RWPE1 (cell line): Measurements from ENCODE around the gene ZSWIM3.
"Not testable (repeated sequence)": the region's sequence is repeated elsewhere in the genome, so short reads cannot be mapped to it uniquely, and the experiment has no call there.

Experiments
- CTCF ChIA-PET: fragments of 350-600 bp; sonication (Branson Sonifier 250); formaldehyde crosslinking; extraction: SDS; loops from one replicate; lab custom pipeline; 2021; lab: Yijun Ruan, JAX
- POLR2A ChIA-PET: fragments of 400-600 bp; formaldehyde crosslinking; extraction: SDS; loops from one replicate; lab custom pipeline; 2020; ENCODE audit warnings: antibody characterized with exemption; ENCODE audit not compliant: low non-redundant PET; lab: Yijun Ruan, JAX
- DNase-seq: peaks from one replicate; pipeline ENCODE4 v3.0.0; 2012; ENCODE audit warnings: low spot score
- H3K27ac ChIP-seq: fragments of 450-650 bp; 2 replicates; pipeline ENCODE4 v1.5.1; 2017
- TF ChIP-seq, protein P1 (sequence below): fragments of 450-650 bp; conservative IDR thresholded peaks from 2 replicates; pipeline ENCODE4 v1.5.1; 2017; ENCODE audit warnings: low read depth, mild to moderate bottlenecking

The ZSWIM3 gene

DNA sequence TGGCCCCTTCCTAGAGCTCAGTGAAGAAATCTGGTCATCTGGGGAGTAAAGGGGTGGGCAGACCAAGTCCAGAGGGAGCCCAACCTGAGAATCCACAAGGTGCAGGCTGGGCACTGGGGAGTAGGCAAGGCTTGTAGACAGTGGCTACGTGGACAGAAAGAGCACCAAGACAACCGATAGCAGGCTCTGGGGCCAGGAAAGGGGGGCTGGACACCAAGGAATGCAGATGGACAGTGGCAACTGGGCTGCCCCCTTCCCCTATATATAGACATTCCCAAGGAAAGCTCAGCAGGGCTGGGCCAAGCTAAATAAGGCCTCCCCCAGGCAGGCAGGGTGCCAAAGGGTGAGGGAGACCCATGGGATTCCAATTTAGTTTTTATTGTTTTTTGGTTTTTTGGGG is 28.8 kb upstream of the ZSWIM3 start:
- no peak for DNase-seq
- CTCF ChIA-PET, result interaction anchor here (0.6 kb wide), 2 partner anchors 9 to 1793 kb away, joined by 3 to 5 read pairs; no protein-coding TSS in a partner anchor
- POLR2A ChIA-PET, result no interaction called here
- TF ChIP-seq, protein P1, sequence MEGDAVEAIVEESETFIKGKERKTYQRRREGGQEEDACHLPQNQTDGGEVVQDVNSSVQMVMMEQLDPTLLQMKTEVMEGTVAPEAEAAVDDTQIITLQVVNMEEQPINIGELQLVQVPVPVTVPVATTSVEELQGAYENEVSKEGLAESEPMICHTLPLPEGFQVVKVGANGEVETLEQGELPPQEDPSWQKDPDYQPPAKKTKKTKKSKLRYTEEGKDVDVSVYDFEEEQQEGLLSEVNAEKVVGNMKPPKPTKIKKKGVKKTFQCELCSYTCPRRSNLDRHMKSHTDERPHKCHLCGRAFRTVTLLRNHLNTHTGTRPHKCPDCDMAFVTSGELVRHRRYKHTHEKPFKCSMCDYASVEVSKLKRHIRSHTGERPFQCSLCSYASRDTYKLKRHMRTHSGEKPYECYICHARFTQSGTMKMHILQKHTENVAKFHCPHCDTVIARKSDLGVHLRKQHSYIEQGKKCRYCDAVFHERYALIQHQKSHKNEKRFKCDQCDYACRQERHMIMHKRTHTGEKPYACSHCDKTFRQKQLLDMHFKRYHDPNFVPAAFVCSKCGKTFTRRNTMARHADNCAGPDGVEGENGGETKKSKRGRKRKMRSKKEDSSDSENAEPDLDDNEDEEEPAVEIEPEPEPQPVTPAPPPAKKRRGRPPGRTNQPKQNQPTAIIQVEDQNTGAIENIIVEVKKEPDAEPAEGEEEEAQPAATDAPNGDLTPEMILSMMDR, result no peak
- no peak overlapping the region for H3K27ac ChIP-seq

DNA sequence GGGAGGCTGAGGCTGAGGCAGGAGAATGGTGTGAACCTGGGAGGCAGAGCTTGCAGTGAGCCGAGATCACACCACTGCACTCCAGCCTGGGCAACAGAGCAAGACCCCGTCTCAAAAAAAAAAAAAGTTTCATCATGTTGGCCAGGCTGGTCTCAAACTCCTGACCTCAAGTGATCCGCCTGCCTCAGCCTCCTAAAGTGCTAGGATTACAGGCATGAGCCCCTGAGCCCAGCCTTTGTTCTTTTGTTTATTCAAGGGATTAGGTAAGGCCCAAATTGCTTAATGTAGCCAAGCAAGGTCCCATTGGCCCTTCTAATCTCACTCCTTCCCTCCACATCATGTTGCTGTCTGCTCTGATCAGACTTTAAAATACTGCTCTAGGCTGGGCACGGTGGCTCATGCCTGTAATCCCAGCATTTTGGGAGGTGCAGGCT is 27.7 kb upstream of the ZSWIM3 start:
- DNase-seq, POLR2A ChIA-PET, H3K27ac ChIP-seq: not testable (repeated sequence)
- CTCF ChIA-PET, result interaction anchor here (0.6 kb wide), 1 partner anchor 24 kb away, joined by 3 read pairs; no protein-coding TSS in a partner anchor

DNA sequence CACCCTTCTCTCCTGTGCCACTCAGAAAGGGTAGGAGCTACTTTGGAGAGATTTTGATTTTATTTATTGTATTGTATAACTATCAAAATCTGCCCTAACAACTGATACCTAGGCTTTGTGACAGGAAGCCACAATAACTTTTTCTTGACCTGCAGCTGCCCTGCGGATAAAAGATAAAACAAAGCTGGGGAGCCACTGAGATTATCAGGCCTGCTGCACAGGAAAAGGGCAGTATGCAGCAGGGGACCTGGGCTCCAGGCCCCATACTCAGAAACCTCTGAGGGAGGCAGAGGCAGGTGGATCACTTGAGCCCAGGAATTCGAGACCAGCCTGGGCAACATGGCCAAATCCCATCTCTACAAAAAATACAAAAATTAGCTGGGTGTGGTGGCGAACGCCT is 24.8 kb upstream of the ZSWIM3 start:
- ChIA-PET CTCF (interaction anchor here (0.8 kb wide), 1 partner anchor 10 kb away, joined by 4 read pairs; no protein-coding TSS in a partner anchor), POLR2A (no interaction called here)
- TF ChIP-seq, protein P1, result no peak
- no peak for DNase-seq
- peak overlapping the region; percentile 92 for H3K27ac ChIP-seq

DNA sequence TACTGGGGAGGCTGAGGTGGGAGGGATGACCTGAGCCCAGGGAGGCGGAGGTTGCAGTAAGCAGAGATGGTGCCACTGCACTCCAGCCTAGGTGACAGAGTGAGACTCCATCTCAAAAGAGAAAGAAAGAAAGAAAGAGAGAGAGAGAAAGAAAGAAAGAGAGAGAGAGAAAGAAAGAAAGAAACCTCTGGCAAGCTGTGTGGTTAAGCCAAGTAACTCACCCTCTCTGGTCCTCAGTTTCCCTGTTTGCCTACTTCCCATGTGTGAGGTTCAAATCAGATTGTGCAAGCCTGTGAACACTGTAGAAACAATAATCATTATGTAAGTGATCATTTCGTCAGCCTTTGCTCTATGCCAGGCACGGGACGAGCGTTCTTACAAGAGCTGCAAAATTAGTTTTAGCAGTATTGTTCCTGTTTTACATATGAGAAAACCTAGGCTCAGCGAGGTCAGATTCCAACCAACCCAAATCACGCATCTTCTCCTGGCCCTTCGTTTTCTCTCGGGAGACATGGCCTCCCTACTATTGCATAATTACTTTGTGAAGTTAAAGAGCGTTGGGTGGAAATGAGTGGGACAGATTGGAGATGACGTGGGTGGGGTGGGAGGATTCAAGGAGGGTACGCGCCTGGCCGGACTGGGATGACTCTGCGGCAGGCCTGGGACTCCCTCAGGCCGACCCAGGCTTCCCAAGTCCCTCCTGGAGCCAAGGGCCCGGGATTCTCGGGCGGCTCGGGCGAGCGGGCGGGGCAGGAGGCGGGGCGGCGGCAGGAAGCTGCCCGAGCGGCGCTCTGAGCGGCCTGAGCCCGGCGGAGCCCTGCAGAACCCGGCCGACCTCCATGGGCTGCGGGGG is 24.2 kb upstream of the ZSWIM3 start, which contains the start of gene SNX21:
TSS of gene SNX21 (plus strand) at position 770 of the 853 bp plus-strand sequence. CDS start 121 bp downstream, outside the sequence.
- TF ChIP-seq, protein P1, result no peak
- CTCF ChIA-PET, result interaction anchor here (0.8 kb wide), 1 partner anchor 9 kb away, joined by 4 read pairs; no protein-coding TSS in a partner anchor
- peak; percentile 88 for DNase-seq
- peak within 1 kb of the TSS; percentile 92 for H3K27ac ChIP-seq
- POLR2A ChIA-PET, result interaction anchor here (0.6 to 1.3 kb wide), 5 partner anchors 8 to 137 kb away, joined by 3 to 6 read pairs (median 4); no protein-coding TSS in a partner anchor

DNA sequence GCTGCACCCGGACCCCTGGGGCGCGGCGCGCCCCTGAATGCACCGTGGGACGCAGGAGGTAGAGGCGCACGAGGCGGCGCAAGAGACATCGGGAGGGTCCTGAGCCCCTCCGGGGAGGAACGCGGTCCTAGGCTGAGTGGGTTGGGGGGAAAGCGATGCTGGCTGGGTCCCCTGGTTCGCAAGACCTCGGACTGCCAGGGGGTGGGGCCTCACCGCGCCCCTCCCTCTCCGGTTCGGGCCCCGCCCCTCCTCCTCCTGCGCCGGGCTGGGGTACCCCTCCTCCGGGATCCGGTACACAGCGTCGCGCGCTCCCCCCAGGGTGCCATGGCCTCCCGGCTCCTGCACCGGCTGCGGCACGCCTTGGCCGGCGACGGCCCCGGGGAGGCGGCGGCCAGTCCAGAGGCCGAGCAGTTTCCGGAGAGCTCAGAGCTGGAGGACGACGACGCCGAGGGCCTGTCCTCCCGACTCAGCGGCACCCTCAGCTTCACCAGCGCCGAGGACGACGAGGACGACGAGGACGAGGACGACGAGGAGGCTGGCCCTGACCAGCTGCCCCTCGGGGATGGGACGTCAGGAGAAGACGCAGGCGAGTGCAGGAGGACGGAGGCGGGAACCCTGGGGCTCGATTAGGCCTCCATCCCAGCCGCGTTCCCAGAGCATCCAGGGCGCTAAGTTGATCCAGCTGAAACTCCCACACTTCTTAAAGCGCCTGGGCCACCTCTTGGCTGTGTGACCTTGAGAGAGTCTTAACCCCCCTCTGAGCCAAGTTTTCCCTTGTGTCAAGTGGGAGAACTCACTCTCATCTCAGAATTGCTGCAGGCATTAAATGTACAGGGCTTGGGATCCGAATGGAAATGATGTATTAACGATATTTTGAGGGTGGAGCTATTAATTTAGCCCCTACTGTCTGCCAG is 23.3 kb upstream of the ZSWIM3 start:
- CTCF ChIA-PET, result interaction anchor here (0.6 to 0.8 kb wide), 2 partner anchors 50 to 129 kb away, joined by 3 read pairs; no protein-coding TSS in a partner anchor
- TF ChIP-seq, protein P1, result no peak
- peak overlapping the region; percentile 92 for H3K27ac ChIP-seq
- POLR2A ChIA-PET, result interaction anchor here (0.6 to 1.3 kb wide), 6 partner anchors 9 to 136 kb away, joined by 3 to 6 read pairs (median 4); no protein-coding TSS in a partner anchor
- DNase-seq, result peak; percentile 89

DNA sequence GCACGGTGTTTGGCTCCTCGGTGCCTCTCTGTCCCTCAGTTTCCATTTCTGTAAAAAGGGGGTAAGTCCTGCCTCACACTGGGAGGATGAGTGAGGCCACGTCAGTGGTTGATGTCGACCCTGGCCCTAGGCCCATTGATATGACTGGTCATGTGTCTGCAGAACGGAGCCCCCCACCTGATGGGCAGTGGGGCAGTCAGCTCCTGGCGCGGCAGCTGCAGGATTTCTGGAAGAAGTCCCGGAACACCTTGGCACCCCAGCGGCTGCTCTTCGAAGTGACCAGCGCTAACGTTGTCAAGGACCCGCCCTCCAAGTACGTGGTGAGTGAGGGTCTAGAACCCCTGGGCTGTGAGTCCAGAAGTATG is 22.6 kb upstream of the ZSWIM3 start:
- CTCF ChIA-PET, result interaction anchor here (0.6 to 0.8 kb wide), 2 partner anchors 50 to 128 kb away, joined by 3 read pairs; no protein-coding TSS in a partner anchor
- DNase-seq, result no peak
- TF ChIP-seq, protein P1, result no peak

More for the DNA sequence above, 22.6 kb upstream of the ZSWIM3 start:
- POLR2A ChIA-PET, result interaction anchor here (1.1 to 1.3 kb wide), 3 partner anchors 11 to 136 kb away, joined by 4 read pairs; no protein-coding TSS in a partner anchor
- H3K27ac ChIP-seq, result peak overlapping the region; percentile 92
